ENCODE results near the gene TTPAL.

The TTPAL gene

GRCh38 chr20:44495802-44496481, 20.3 kb downstream of the TTPAL start:
- no peak for DNase-seq (ENCODE audit: low read depth in 1 of 2, low spot score in 1 of 2)

- no peak for DNase-seq (ENCODE audit: low read depth in 1 of 2, low spot score in 1 of 2)
Observed at GRCh38 chr20:44496976-44497375, 21.3 kb downstream of the TTPAL start.

- DNase-seq (ENCODE audit: low read depth in 1 of 2, low spot score in 1 of 2), result no peak
Observed at GRCh38 chr20:44497761-44498160, 22.1 kb downstream of the TTPAL start.

GRCh38 chr20:44500221-44500620, 24.5 kb downstream of the TTPAL start:
- no peak for DNase-seq (ENCODE audit: low read depth in 1 of 2, low spot score in 1 of 2)

GRCh38 chr20:44501448-44501847, 25.8 kb downstream of the TTPAL start:
- DNase-seq (ENCODE audit: low read depth in 1 of 2, low spot score in 1 of 2), result no peak

- DNase-seq (ENCODE audit: low read depth in 1 of 2, low spot score in 1 of 2), result no peak
Observed at GRCh38 chr20:44502968-44503367, 27.3 kb downstream of the TTPAL start.

GRCh38 chr20:44504402-44505307, 29.0 kb downstream of the TTPAL start:
- DNase-seq (ENCODE audit: low read depth in 1 of 2, low spot score in 1 of 2), result no peak

GRCh38 chr20:44509762-44510161, 34.1 kb downstream of the TTPAL start:
- no peak for DNase-seq (ENCODE audit: low read depth in 1 of 2, low spot score in 1 of 2)

GRCh38 chr20:44513871-44514270, 38.2 kb downstream of the TTPAL start:
- DNase-seq (ENCODE audit: low read depth in 1 of 2, low spot score in 1 of 2), result no peak

GRCh38 chr20:44516491-44516890, 40.8 kb downstream of the TTPAL start:
- DNase-seq (ENCODE audit: low read depth in 1 of 2, low spot score in 1 of 2), result no peak

- DNase-seq (ENCODE audit: low read depth in 1 of 2, low spot score in 1 of 2), result no peak
Observed at GRCh38 chr20:44517454-44517853, 41.8 kb downstream of the TTPAL start.

- DNase-seq (ENCODE audit: low read depth in 1 of 2, low spot score in 1 of 2), result no peak
Observed at GRCh38 chr20:44518248-44518647, 42.6 kb downstream of the TTPAL start.

- no peak for DNase-seq (ENCODE audit: low read depth in 1 of 2, low spot score in 1 of 2)
Observed at GRCh38 chr20:44520881-44521280, 45.2 kb downstream of the TTPAL start.

- DNase-seq (ENCODE audit: low read depth in 1 of 2, low spot score in 1 of 2), result peak; percentile 91 to 95
Observed at GRCh38 chr20:44521484-44522481, 46.1 kb downstream of the TTPAL start, which contains the start of gene SERINC3. TSS of gene SERINC3 (minus strand) at chr20:44522070. CDS start at chr20:44521951, 119 bp downstream.

- no peak for DNase-seq (ENCODE audit: low read depth in 1 of 2, low spot score in 1 of 2)
Observed at GRCh38 chr20:44522841-44523240, 47.2 kb downstream of the TTPAL start.

- DNase-seq (ENCODE audit: low read depth in 1 of 2, low spot score in 1 of 2), result no peak
Observed at GRCh38 chr20:44523746-44524145, 48.1 kb downstream of the TTPAL start.

GRCh38 chr20:44526129-44526528, 50.5 kb downstream of the TTPAL start:
- no peak for DNase-seq (ENCODE audit: low read depth in 1 of 2, low spot score in 1 of 2)

GRCh38 chr20:44527716-44528199, 52.1 kb downstream of the TTPAL start:
- no peak for DNase-seq (ENCODE audit: low read depth in 1 of 2, low spot score in 1 of 2)

GRCh38 chr20:44528309-44528708, 52.6 kb downstream of the TTPAL start:
- DNase-seq (ENCODE audit: low read depth in 1 of 2, low spot score in 1 of 2), result no peak

GRCh38 chr20:44532259-44532980, 56.7 kb downstream of the TTPAL start:
- DNase-seq (ENCODE audit: low read depth in 1 of 2, low spot score in 1 of 2), result no peak
